ENCODE results near the gene PPP2R5D. TPM values are rescaled to one million over a fixed set of nuclear protein-coding genes. Genes with fewer than 3 reads are reported as not detected.

PPP2R5D gene
- total RNA-seq, 4 donors from 2014 or later = 15.6 to 35.9 (median 27.4) TPM

DNA sequence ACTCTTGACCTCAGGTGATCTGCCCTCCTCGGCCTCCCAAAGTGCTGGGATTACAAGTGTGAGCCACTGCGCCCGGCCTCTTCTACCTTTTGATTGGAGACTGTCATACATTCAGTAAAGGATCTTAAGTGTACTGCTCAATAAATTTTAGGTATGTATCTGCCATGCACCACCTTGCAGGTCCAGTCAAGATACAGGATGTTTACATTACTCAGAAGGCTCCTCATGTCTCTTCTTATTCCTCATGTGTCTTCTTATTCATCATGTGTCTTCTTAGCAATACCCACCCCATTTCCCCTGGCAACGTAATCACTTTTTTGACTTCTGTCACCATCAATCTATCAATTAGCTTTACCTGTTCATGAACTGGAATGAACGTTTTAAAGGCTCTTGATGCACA lies 21.5 kb downstream of the PPP2R5D start:
- H3K9me3 ChIP-seq = no peaks in the 10 kb centered on the region
- no peaks in the 10 kb centered on the region for H3K27me3 ChIP-seq
- H3K4me1 ChIP-seq = no peaks in the 10 kb centered on the region
- WGBS, 2 donors = 65 to 85% methylated on average over 3 to 4 of the region's 5 CpGs
- no peak for DNase-seq
- no peak overlapping the region for H3K4me3 ChIP-seq
- peaks cover 13 to 88% (median 26%) of the 10 kb centered on the region in 3 donors for H3K36me3 ChIP-seq
- intact Hi-C loops (cut with DNase I) = no loop called here
- TF ChIP-seq, protein P1, sequence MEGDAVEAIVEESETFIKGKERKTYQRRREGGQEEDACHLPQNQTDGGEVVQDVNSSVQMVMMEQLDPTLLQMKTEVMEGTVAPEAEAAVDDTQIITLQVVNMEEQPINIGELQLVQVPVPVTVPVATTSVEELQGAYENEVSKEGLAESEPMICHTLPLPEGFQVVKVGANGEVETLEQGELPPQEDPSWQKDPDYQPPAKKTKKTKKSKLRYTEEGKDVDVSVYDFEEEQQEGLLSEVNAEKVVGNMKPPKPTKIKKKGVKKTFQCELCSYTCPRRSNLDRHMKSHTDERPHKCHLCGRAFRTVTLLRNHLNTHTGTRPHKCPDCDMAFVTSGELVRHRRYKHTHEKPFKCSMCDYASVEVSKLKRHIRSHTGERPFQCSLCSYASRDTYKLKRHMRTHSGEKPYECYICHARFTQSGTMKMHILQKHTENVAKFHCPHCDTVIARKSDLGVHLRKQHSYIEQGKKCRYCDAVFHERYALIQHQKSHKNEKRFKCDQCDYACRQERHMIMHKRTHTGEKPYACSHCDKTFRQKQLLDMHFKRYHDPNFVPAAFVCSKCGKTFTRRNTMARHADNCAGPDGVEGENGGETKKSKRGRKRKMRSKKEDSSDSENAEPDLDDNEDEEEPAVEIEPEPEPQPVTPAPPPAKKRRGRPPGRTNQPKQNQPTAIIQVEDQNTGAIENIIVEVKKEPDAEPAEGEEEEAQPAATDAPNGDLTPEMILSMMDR (IDR thresholded peaks at IDR 0.05) = no peak
- no peak for TF ChIP-seq POLR2A (IDR thresholded peaks at IDR 0.05)
- no peak overlapping the region for H3K27ac ChIP-seq

DNA sequence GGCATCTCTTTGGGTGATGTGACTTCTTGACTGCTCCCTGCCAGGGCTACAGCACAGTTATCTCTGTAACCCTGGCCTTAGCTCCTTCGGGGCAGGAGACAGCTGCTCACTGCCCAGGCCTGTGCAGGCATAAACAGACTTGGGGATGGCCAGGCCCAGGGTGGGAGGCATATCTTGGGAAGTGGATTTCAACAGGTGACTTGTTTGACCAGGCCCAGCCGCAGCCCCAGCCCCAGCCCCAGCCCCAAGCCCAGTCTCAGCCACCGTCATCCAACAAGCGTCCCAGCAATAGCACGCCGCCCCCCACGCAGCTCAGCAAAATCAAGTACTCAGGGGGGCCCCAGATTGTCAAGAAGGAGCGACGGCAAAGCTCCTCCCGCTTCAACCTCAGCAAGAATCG lies 21.9 kb downstream of the PPP2R5D start:
- H3K27ac ChIP-seq = no peak overlapping the region
- no peak overlapping the region for H3K4me3 ChIP-seq
- TF ChIP-seq, protein P1 (IDR thresholded peaks at IDR 0.05) = no peak
- no peak for TF ChIP-seq POLR2A (IDR thresholded peaks at IDR 0.05)
- peaks cover 17 to 88% (median 26%) of the 10 kb centered on the region in 3 donors for H3K36me3 ChIP-seq
- no peak for DNase-seq
- 92 to 98% methylated on average over 2 to 5 of the region's 11 CpGs for WGBS, 2 donors
- no peaks in the 10 kb centered on the region for H3K27me3 ChIP-seq
- H3K9me3 ChIP-seq = no peaks in the 10 kb centered on the region
- H3K4me1 ChIP-seq = no peaks in the 10 kb centered on the region
- intact Hi-C loops (cut with DNase I) = no loop called here

DNA sequence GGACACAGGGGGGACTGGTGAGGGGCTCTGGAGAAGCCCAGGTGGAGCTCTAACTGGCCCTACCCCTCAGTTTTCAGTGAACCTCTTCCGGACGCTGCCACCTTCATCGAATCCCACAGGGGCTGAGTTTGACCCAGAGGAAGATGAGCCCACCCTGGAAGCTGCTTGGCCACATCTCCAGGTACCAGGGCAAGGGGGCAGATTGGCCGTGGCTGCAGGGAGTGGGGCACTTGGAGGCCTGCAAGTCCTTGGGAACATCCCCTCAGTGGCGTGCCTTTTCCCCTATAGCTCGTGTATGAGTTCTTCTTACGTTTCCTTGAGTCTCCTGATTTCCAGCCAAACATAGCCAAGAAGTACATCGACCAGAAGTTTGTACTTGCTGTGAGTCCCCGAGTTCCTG lies 22.8 kb downstream of the PPP2R5D start:
- peaks cover 21 to 88% (median 26%) of the 10 kb centered on the region in 3 donors for H3K36me3 ChIP-seq
- TF ChIP-seq, protein P1 (IDR thresholded peaks at IDR 0.05) = no peak
- TF ChIP-seq POLR2A (IDR thresholded peaks at IDR 0.05) = no peak
- H3K27me3 ChIP-seq = no peaks in the 10 kb centered on the region
- H3K27ac ChIP-seq = no peak overlapping the region
- no peak overlapping the region for H3K4me3 ChIP-seq
- no peak for DNase-seq
- 87 to 91% methylated on average over 6 to 9 of the region's 9 CpGs for WGBS, 2 donors
- H3K4me1 ChIP-seq = peaks cover 0 to 6% (median 4%) of the 10 kb centered on the region in 3 donors
- intact Hi-C loops (cut with DNase I) = no loop called here
- no peaks in the 10 kb centered on the region for H3K9me3 ChIP-seq

DNA sequence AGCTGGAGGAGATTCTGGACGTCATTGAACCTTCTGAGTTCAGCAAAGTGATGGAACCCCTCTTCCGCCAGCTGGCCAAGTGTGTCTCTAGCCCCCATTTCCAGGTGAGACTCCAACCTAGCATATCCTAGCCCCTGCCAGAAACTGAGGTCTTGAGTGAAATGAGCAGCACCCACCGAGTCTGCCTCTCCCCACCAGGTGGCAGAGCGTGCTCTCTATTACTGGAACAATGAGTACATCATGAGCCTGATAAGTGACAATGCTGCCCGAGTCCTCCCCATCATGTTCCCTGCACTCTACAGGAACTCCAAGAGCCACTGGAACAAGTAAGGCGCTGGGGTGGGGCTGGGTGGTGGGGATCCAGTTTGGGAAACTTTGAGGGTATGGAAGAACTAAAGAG lies 24.8 kb downstream of the PPP2R5D start:
- 60 to 100% methylated on average over 2 to 6 of the region's 6 CpGs for WGBS, 2 donors
- peaks cover 21 to 75% (median 26%) of the 10 kb centered on the region in 3 donors for H3K36me3 ChIP-seq
- no peak overlapping the region for H3K4me3 ChIP-seq
- TF ChIP-seq POLR2A (IDR thresholded peaks at IDR 0.05) = no peak
- TF ChIP-seq, protein P1 (IDR thresholded peaks at IDR 0.05) = peak in 3 of 6 experiments; percentile 25 to 56 (median 43)
- H3K9me3 ChIP-seq = no peaks in the 10 kb centered on the region
- H3K4me1 ChIP-seq = peaks cover 10 to 19% (median 14%) of the 10 kb centered on the region in 3 donors
- H3K27me3 ChIP-seq = no peaks in the 10 kb centered on the region
- intact Hi-C loops (cut with DNase I) = no loop called here
- DNase-seq = no peak
- H3K27ac ChIP-seq = no peak overlapping the region

DNA sequence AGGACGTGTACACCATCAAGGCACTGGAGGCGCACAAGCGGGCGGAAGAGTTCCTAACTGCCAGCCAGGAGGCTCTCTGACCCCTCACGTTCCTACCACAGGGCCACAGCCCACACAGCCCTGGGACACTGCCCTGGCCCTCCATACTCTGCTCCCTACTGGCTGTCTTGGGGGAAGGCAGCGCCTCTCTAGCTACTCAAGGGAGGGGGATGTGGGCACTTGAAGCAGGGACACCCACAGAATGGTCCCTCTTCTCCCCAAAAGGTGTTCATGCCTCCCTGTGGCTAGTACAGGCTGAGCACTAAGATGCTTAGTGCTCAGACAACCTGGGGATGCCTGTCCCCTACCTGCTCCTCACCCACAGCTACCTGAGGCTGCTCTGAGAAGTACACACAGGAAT lies 26.8 kb downstream of the PPP2R5D start:
- Histone ChIP-seq H3K9me3 (no peaks in the 10 kb centered on the region), H3K36me3 (peaks cover 21 to 63% (median 21%) of the 10 kb centered on the region in 3 donors), H3K4me1 (peaks cover 26 to 39% (median 30%) of the 10 kb centered on the region in 3 donors), H3K4me3 (no peak overlapping the region), H3K27ac (no peak overlapping the region), H3K27me3 (no peaks in the 10 kb centered on the region)
- WGBS, 2 donors = 68 to 92% methylated on average over 4 of the region's 6 CpGs
- TF ChIP-seq POLR2A (IDR thresholded peaks at IDR 0.05) = no peak
- TF ChIP-seq, protein P1 (IDR thresholded peaks at IDR 0.05) = no peak
- intact Hi-C loops (cut with DNase I) = no loop called here
- DNase-seq = no peak

All from esophagus squamous epithelium (tissue), 5 donors.